HepG2 (cell line): ENCODE results near the gene ARHGEF10L. TPM values are rescaled to one million over a fixed set of nuclear protein-coding genes. Genes with fewer than 3 reads are reported as not detected.

ENCODE experiments used
- AGO2 ChIP-seq: fragments of 200-400 bp; formaldehyde crosslinking; optimal IDR thresholded peaks from 2 replicates; pipeline ENCODE3; 2017; ENCODE audit warnings: mild to moderate bottlenecking, low read depth, low read length, moderate library complexity
- ARID4A ChIP-seq: sonication (generic); formaldehyde crosslinking; IDR thresholded peaks from 2 replicates; pipeline ENCODE4 v1.5.0; 2020; ENCODE audit warnings: mild to moderate bottlenecking, missing genetic modification reagents, borderline replicate concordance
- CENPX ChIP-seq: sonication (generic); formaldehyde crosslinking; IDR thresholded peaks from 2 replicates; pipeline ENCODE4 v1.9.0; 2021; ENCODE audit warnings: mild to moderate bottlenecking, missing genetic modification reagents, moderate library complexity
- POLR2AphosphoS5 ChIP-seq: IDR thresholded peaks from 2 replicates; pipeline ENCODE4 v1.6.1; 2012; ENCODE audit warnings: low read depth, low read length
- SALL1 ChIP-seq: sonication (generic); formaldehyde crosslinking; IDR thresholded peaks from 2 replicates; pipeline ENCODE4 v1.8.0; 2022; ENCODE audit warnings: mild to moderate bottlenecking, missing genetic modification reagents
- ZBTB21 ChIP-seq: sonication (generic); formaldehyde crosslinking; IDR thresholded peaks from 2 replicates; pipeline ENCODE4 v1.4.0; 2020; ENCODE audit warnings: missing genetic modification reagents
- ZNF136 ChIP-seq: sonication (generic); formaldehyde crosslinking; IDR thresholded peaks from 2 replicates; pipeline ENCODE4 v1.8.1; 2022; ENCODE audit warnings: low read depth, mild to moderate bottlenecking, moderate library complexity, missing genetic modification reagents
- ZNF234 ChIP-seq: sonication (generic); formaldehyde crosslinking; conservative IDR thresholded peaks from 2 replicates; pipeline ENCODE4 v1.5.1; 2020; ENCODE audit warnings: mild to moderate bottlenecking, missing genetic modification reagents
- ZNF782 ChIP-seq: sonication (generic); formaldehyde crosslinking; IDR thresholded peaks from 2 replicates; pipeline ENCODE4 v1.4.0; 2020; ENCODE audit warnings: missing genetic modification reagents, mild to moderate bottlenecking, borderline replicate concordance
- ZNF800 ChIP-seq: sonication (generic); formaldehyde crosslinking; IDR thresholded peaks from 2 replicates; pipeline ENCODE4 v1.4.0; 2020; ENCODE audit warnings: missing genetic modification reagents
- polyA plus RNA-seq, 8 experiments: library from polyadenylated mRNA; depleted of rRNA in 3 of 8; stranded (reverse) in 7 of 8; unstranded in 1 of 8; fragments of >200 nt; fragmentation: Illumina TruSeq in 4 of 8; extraction: Trizol in 4 of 8; gene quantifications; 2 replicates each; pipeline versions ENCODE4 v1.2.1 to v1.2.3, GENCODE V29; 2011 to 2016; ENCODE audit warnings: low read depth in 4 of 8, missing spikeins in 1 of 8, mixed read lengths in 1 of 8; ENCODE audit not compliant: insufficient read depth in 1 of 8
- total RNA-seq, 5 experiments: library from RNA; depleted of rRNA; stranded (reverse); fragments of >200 nt; fragmentation: Illumina TruSeq; extraction: Trizol; gene quantifications; 2 replicates each; pipeline ENCODE4 v1.2.3, GENCODE V29; 2016; ENCODE audit warnings: low read depth in 1 of 5

Gene ARHGEF10L
- total and polyA plus RNA-seq, 2 of the 13 experiments (the other 11 are each of a cell fraction or from before 2014, with no cell fraction given), result 46.5 to 78.3 TPM

GRCh38 chr1:17612831-17613230 lies 73.3 kb downstream of the ARHGEF10L start (continued):
- TF ChIP-seq CENPX (CRISPR knock-in tag) (no peak), ZBTB21 (CRISPR knock-in tag) (no peak), ZNF234 (CRISPR knock-in tag) (no peak), SALL1 (CRISPR knock-in tag) (no peak), ZNF800 (no peak), ZNF136 (CRISPR knock-in tag) (no peak), ARID4A (CRISPR knock-in tag) (no peak), POLR2AphosphoS5 (0 out of 2 replicates have a peak, but pooled peaks have one; percentile 17), AGO2 (peak; percentile 45), ZNF782 (CRISPR knock-in tag) (no peak)
- TF ChIP-seq, all 625 proteins: peak for 3
